MCF 10A (cell line): Measurements from ENCODE around the gene KLF17. TPM values are rescaled to one million over a fixed set of nuclear protein-coding genes. Genes with fewer than 3 reads are reported as not detected.
A peak's percentile ranks its signal among the peaks of the same experiment; 100 is the strongest.

ENCODE experiments used
- BruUV-seq: library from RNA; stranded (reverse); fragments of 400-500 nt; replicated peaks from 2 replicates; lab custom pipeline; 2021; lab: Mats Ljungman, UMichigan
- CTCF ChIA-PET: fragments of 300-600 bp; sonication (Branson Sonifier 250); formaldehyde crosslinking; extraction: SDS; loops from one replicate; lab custom pipeline; 2021; ENCODE audit warnings: antibody characterized with exemption, inconsistent platforms; lab: Yijun Ruan, JAX
- POLR2A ChIA-PET: fragments of 300-600, 350-650 bp; sonication (Branson Sonifier 250); formaldehyde crosslinking; extraction: SDS; loops from one replicate; lab custom pipeline; 2020; ENCODE audit warnings: antibody characterized with exemption, inconsistent platforms; lab: Yijun Ruan, JAX
- DNase-seq: peaks from one replicate; pipeline ENCODE4 v3.0.0-alpha.2; 2018; ENCODE audit not compliant: unreplicated experiment
- H3K27ac Mint-ChIP-seq: one replicate; pipeline ENCODE4 v1.8.0; 2022; ENCODE audit warnings: mild to moderate bottlenecking, low read depth, mixed read lengths; ENCODE audit not compliant: unreplicated experiment
- H3K27me3 Mint-ChIP-seq: one replicate; pipeline ENCODE4 v1.8.0; 2022; ENCODE audit warnings: mixed read lengths; ENCODE audit not compliant: insufficient read depth, unreplicated experiment
- H3K36me3 Mint-ChIP-seq: one replicate; pipeline ENCODE4 v1.8.0; 2022; ENCODE audit warnings: mild to moderate bottlenecking, moderate library complexity, mixed read lengths; ENCODE audit not compliant: insufficient read depth, unreplicated experiment
- H3K4me1 Mint-ChIP-seq: one replicate; pipeline ENCODE4 v1.8.0; 2022; ENCODE audit warnings: mixed read lengths; ENCODE audit not compliant: insufficient read depth, unreplicated experiment
- H3K4me3 Mint-ChIP-seq: one replicate; pipeline ENCODE4 v1.8.0; 2022; ENCODE audit warnings: mild to moderate bottlenecking, moderate library complexity, mixed read lengths; ENCODE audit not compliant: unreplicated experiment
- H3K9me3 Mint-ChIP-seq: one replicate; pipeline ENCODE4 v1.8.0; 2022; ENCODE audit warnings: mixed read lengths; ENCODE audit not compliant: unreplicated experiment
- CTCF ChIP-seq: fragments of 200-600 bp; IDR thresholded peaks from one replicate; pipeline ENCODE4 v1.8.0; 2022; ENCODE audit warnings: antibody characterized with exemption, mild to moderate bottlenecking; ENCODE audit not compliant: unreplicated experiment
- intact Hi-C: fragments of 100-400 bp; cut with micrococcal nuclease; formaldehyde crosslinking; loops from 2 replicates; pipeline ENCODE4 v1.14.1; 2022
- total RNA-seq: library from RNA; stranded (reverse); gene quantifications from 2 replicates; pipeline ENCODE4 v1.2.3, GENCODE V29; 2022

KLF17 gene
- total RNA-seq, 1 experiment from 2014 or later: not detected

GRCh38 chr1:44108241-44108640, 10.4 kb upstream of the KLF17 start:
- CTCF ChIA-PET: no interaction called here
- peak; percentile 9 for DNase-seq

DNA sequence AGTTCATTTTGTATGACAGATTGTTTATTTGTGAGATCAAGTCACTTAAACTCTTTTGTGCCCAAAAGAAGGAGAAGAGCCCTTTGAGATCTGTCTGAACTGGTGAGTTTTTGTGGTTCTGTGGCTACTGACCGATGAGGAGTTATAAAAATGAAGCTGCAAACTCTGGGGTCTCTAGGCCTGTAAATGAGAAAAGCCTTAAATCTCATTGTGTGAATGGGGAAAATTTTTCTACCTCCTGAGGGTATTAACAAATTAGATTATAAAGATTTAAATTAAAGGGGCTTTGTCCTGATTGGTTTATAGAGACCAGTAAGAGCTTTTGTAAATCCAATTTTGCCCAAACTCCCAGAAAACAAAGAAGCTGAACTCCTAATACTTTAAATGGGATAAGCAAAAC, 9.7 kb upstream of the KLF17 start:
- no TSS peak for BruUV-seq
- ChIA-PET CTCF (interaction anchor here (0.6 kb wide), 1 partner anchor 1083 kb away, joined by 4 read pairs; no protein-coding TSS in a partner anchor), POLR2A (interaction anchor here (0.5 kb wide), 1 partner anchor 28 kb away, joined by 3 read pairs; no protein-coding TSS in a partner anchor)
- Mint-ChIP-seq H3K4me1 (peaks cover 4% of the 10 kb centered on the region), H3K27me3 (no peaks in the 10 kb centered on the region), H3K36me3 (no peaks in the 10 kb centered on the region), H3K4me3 (no peak overlapping the region), H3K9me3 (no peaks in the 10 kb centered on the region), H3K27ac (no peak overlapping the region)
- intact Hi-C loops: no loop called here
- no peak for DNase-seq
- TF ChIP-seq CTCF: no peak

More at GRCh38 chr1:44108241-44108640, 10.4 kb upstream of the KLF17 start:
- H3K4me1 Mint-ChIP-seq: peaks cover 4% of the 10 kb centered on the region
- BruUV-seq: no TSS peak
- POLR2A ChIA-PET: no interaction called here
- TF ChIP-seq CTCF: no peak
- H3K4me3 Mint-ChIP-seq: no peak overlapping the region
- H3K36me3 Mint-ChIP-seq: no peaks in the 10 kb centered on the region
- no peak overlapping the region for H3K27ac Mint-ChIP-seq
- intact Hi-C loops: no loop called here
- H3K27me3 Mint-ChIP-seq: no peaks in the 10 kb centered on the region
- H3K9me3 Mint-ChIP-seq: no peaks in the 10 kb centered on the region

DNA sequence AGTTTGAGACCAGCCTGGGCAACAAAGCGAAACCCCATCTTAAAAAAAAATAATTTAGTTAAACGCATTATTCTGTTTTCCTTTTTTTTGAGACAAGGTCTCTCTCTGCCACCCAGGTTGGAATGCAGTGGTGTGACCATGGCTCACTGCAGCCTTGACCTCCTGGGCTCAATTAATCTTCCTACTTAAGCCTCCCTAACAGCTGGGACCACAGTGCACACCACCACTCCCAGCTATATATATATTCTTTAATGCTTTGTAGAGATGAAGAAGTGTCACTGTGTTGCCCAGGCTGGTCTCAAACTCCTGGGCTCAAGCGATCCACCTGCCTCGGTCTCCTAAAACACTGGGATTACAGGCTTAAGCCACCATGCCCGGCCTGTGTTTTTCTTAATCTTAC, 7.7 kb upstream of the KLF17 start:
- no peaks in the 10 kb centered on the region for H3K27me3 Mint-ChIP-seq
- ChIA-PET CTCF (interaction anchor here (0.6 kb wide), 1 partner anchor 444 kb away, joined by 5 read pairs; no protein-coding TSS in a partner anchor), POLR2A (no interaction called here)
- DNase-seq: no peak
- TF ChIP-seq CTCF: no peak
- H3K9me3 Mint-ChIP-seq: no peaks in the 10 kb centered on the region
- intact Hi-C loops: no loop called here
- no peaks in the 10 kb centered on the region for H3K36me3 Mint-ChIP-seq
- H3K4me1 Mint-ChIP-seq: peaks cover 4% of the 10 kb centered on the region
- H3K4me3 Mint-ChIP-seq: no peak overlapping the region
- BruUV-seq: no TSS peak
- no peak overlapping the region for H3K27ac Mint-ChIP-seq

- Mint-ChIP-seq H3K36me3 (no peaks in the 10 kb centered on the region), H3K4me3 (no peak overlapping the region), H3K27me3 (no peaks in the 10 kb centered on the region), H3K27ac (no peak overlapping the region), H3K4me1 (peaks cover 4% of the 10 kb centered on the region), H3K9me3 (no peaks in the 10 kb centered on the region)
- CTCF ChIA-PET: interaction anchor here (1.1 kb wide), 1 partner anchor 91 kb away, joined by 5 read pairs; no protein-coding TSS in a partner anchor
- no peak for TF ChIP-seq CTCF
- POLR2A ChIA-PET: interaction anchor here (0.6 kb wide), 1 partner anchor 347 kb away, joined by 3 read pairs; no protein-coding TSS in a partner anchor
- BruUV-seq: no TSS peak
- no peak for DNase-seq
- intact Hi-C loops: no loop called here
Measured at GRCh38 chr1:44111861-44112260, 6.8 kb upstream of the KLF17 start.
